Measurements from ENCODE around the gene BUD13. TPM values are rescaled to one million over a fixed set of nuclear protein-coding genes. Genes with fewer than 3 reads are reported as not detected.

Gene BUD13
- polyA plus RNA-seq, 1 donor (not counting 4 experiments of a cell fraction or from before 2014, with no cell fraction given), result 12.6 TPM

- H3K9ac ChIP-seq (ENCODE audit: control insufficient read depth, extremely low read depth, insufficient read depth, low read length), result no peak overlapping the region
- H3K4me2 ChIP-seq (ENCODE audit: control insufficient read depth, extremely low read depth, insufficient read depth, low read depth, low read length), result no peak overlapping the region
- no peaks in the 10 kb centered on the region for H3K4me1 ChIP-seq (ENCODE audit: control insufficient read depth, extremely low read depth, insufficient read depth, low read length)
- TF ChIP-seq CTCF (optimal IDR thresholded peaks at IDR 0.05 in 1 of 3, IDR thresholded peaks at IDR 0.05 in 1 of 3, conservative IDR thresholded peaks at IDR 0.05 in 1 of 3; ENCODE audit: extremely low read depth in 1 of 3, insufficient read depth in 2 of 3, low read length in 3 of 3), result no peak
- TF ChIP-seq EZH2 (IDR thresholded peaks at IDR 0.05; ENCODE audit: low read length), result peak; percentile 64
- no peaks in the 10 kb centered on the region for H3K79me2 ChIP-seq (ENCODE audit: control insufficient read depth, insufficient read depth, low read length)
- H3K4me3 ChIP-seq (ENCODE audit: control insufficient read depth in 2 of 3, extremely low read depth in 1 of 3, insufficient read depth in 2 of 3, low read depth in 1 of 3, low read length in 3 of 3), result no peak overlapping the region
- no peaks in the 10 kb centered on the region for H3K9me1 ChIP-seq (ENCODE audit: control insufficient read depth, extremely low read depth, insufficient read depth, low read length)
- H3K36me3 ChIP-seq (ENCODE audit: control insufficient read depth in 2 of 2, extremely low read depth in 1 of 2, insufficient read depth in 2 of 2, low read length in 2 of 2), result no peaks in the 10 kb centered on the region
- H3K27ac ChIP-seq (ENCODE audit: control insufficient read depth, insufficient read depth, low read length), result no peak overlapping the region
- DNase-seq (ENCODE audit: low read depth, low spot score), result no peak
- peaks cover 37% of the 10 kb centered on the region for H3K27me3 ChIP-seq (ENCODE audit: control insufficient read depth, extremely low read depth, insufficient read depth, low read length)
- FAIRE-seq, result no peak
- dilution Hi-C loops (cut with MboI; ENCODE audit: extremely low pct_ligation_motif_present, low sequenced_read_pairs), result no loop called here
- no peak overlapping the region for H2AFZ ChIP-seq (ENCODE audit: control insufficient read depth, low read length)
- H3K9me3 ChIP-seq (ENCODE audit: control insufficient read depth, low read depth, low read length), result no peaks in the 10 kb centered on the region
- no peaks in the 10 kb centered on the region for H4K20me1 ChIP-seq (ENCODE audit: control insufficient read depth, extremely low read depth, insufficient read depth, low read length)
Measured at GRCh38 chr11:116730601-116731000, 42.2 kb downstream of the BUD13 start.

GRCh38 chr11:116730241-116730561, 42.6 kb downstream of the BUD13 start:
- Histone ChIP-seq H3K9me1 (ENCODE audit: control insufficient read depth, extremely low read depth, insufficient read depth, low read length) (no peaks in the 10 kb centered on the region), H3K4me3 (ENCODE audit: control insufficient read depth in 2 of 3, extremely low read depth in 1 of 3, insufficient read depth in 2 of 3, low read depth in 1 of 3, low read length in 3 of 3) (no peak overlapping the region), H3K4me1 (ENCODE audit: control insufficient read depth, extremely low read depth, insufficient read depth, low read length) (no peaks in the 10 kb centered on the region), H4K20me1 (ENCODE audit: control insufficient read depth, extremely low read depth, insufficient read depth, low read length) (no peaks in the 10 kb centered on the region), H3K4me2 (ENCODE audit: control insufficient read depth, extremely low read depth, insufficient read depth, low read depth, low read length) (no peak overlapping the region), H3K27ac (ENCODE audit: control insufficient read depth, insufficient read depth, low read length) (no peak overlapping the region), H2AFZ (ENCODE audit: control insufficient read depth, low read length) (no peak overlapping the region), H3K9ac (ENCODE audit: control insufficient read depth, extremely low read depth, insufficient read depth, low read length) (no peak overlapping the region), H3K9me3 (ENCODE audit: control insufficient read depth, low read depth, low read length) (no peaks in the 10 kb centered on the region), H3K27me3 (ENCODE audit: control insufficient read depth, extremely low read depth, insufficient read depth, low read length) (peaks cover 38% of the 10 kb centered on the region), H3K36me3 (ENCODE audit: control insufficient read depth in 2 of 2, extremely low read depth in 1 of 2, insufficient read depth in 2 of 2, low read length in 2 of 2) (no peaks in the 10 kb centered on the region), H3K79me2 (ENCODE audit: control insufficient read depth, insufficient read depth, low read length) (no peaks in the 10 kb centered on the region)
- TF ChIP-seq EZH2 (IDR thresholded peaks at IDR 0.05; ENCODE audit: low read length), result no peak
- TF ChIP-seq CTCF (optimal IDR thresholded peaks at IDR 0.05 in 1 of 3, IDR thresholded peaks at IDR 0.05 in 1 of 3, conservative IDR thresholded peaks at IDR 0.05 in 1 of 3; ENCODE audit: extremely low read depth in 1 of 3, insufficient read depth in 2 of 3, low read length in 3 of 3), result no peak
- dilution Hi-C loops (cut with MboI; ENCODE audit: extremely low pct_ligation_motif_present, low sequenced_read_pairs), result no loop called here
- no peak for DNase-seq (ENCODE audit: low read depth, low spot score)
- FAIRE-seq, result no peak
